ENCODE data around the gene IGLON5. TPM values are rescaled to one million over a fixed set of nuclear protein-coding genes. Genes with fewer than 3 reads are reported as not detected.

The IGLON5 gene
- total RNA-seq, 1 experiment from 2014 or later: not detected

- H3K9me3 ChIP-seq (ENCODE audit: insufficient read depth, low read depth): no peaks in the 10 kb centered on the region
- H3K27ac ChIP-seq: no peak overlapping the region
- POLR2A ChIA-PET (ENCODE audit: unreplicated experiment): no interaction called here
- peaks cover 65% of the 10 kb centered on the region for H3K27me3 ChIP-seq (ENCODE audit: insufficient read depth, low read depth)
- CTCF ChIA-PET: no interaction called here
- no peak for DNase-seq
- no peak for TF ChIP-seq EZH2 (IDR thresholded peaks at IDR 0.05; ENCODE audit: low read depth)
- TF ChIP-seq, protein P1, sequence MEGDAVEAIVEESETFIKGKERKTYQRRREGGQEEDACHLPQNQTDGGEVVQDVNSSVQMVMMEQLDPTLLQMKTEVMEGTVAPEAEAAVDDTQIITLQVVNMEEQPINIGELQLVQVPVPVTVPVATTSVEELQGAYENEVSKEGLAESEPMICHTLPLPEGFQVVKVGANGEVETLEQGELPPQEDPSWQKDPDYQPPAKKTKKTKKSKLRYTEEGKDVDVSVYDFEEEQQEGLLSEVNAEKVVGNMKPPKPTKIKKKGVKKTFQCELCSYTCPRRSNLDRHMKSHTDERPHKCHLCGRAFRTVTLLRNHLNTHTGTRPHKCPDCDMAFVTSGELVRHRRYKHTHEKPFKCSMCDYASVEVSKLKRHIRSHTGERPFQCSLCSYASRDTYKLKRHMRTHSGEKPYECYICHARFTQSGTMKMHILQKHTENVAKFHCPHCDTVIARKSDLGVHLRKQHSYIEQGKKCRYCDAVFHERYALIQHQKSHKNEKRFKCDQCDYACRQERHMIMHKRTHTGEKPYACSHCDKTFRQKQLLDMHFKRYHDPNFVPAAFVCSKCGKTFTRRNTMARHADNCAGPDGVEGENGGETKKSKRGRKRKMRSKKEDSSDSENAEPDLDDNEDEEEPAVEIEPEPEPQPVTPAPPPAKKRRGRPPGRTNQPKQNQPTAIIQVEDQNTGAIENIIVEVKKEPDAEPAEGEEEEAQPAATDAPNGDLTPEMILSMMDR (conservative IDR thresholded peaks at IDR 0.05): no peak
- no peak overlapping the region for H3K4me2 ChIP-seq
- H3K79me2 ChIP-seq (ENCODE audit: low read depth): no peaks in the 10 kb centered on the region
- intact Hi-C loops (cut with micrococcal nuclease; ENCODE audit: unreplicated experiment): no loop called here
- H3F3A ChIP-seq (ENCODE audit: insufficient read depth, low read depth): no peaks in the 10 kb centered on the region
- no peaks in the 10 kb centered on the region for H3K4me1 ChIP-seq (replicated peaks; ENCODE audit: insufficient read depth)
- H2AFZ ChIP-seq: no peak overlapping the region
- no TSS peak for BruUV-seq (replicated peaks)
- H3K4me3 ChIP-seq: no peak overlapping the region
- no peaks in the 10 kb centered on the region for H3K36me3 ChIP-seq (ENCODE audit: low read depth)
- H4K20me1 ChIP-seq (ENCODE audit: insufficient read depth): no peaks in the 10 kb centered on the region
- no peaks in the 10 kb centered on the region for H3K9me2 ChIP-seq (ENCODE audit: insufficient read depth)
These were observed 29.1 kb upstream of the IGLON5 start for GRCh38 chr19:51282335-51282734.

DNA sequence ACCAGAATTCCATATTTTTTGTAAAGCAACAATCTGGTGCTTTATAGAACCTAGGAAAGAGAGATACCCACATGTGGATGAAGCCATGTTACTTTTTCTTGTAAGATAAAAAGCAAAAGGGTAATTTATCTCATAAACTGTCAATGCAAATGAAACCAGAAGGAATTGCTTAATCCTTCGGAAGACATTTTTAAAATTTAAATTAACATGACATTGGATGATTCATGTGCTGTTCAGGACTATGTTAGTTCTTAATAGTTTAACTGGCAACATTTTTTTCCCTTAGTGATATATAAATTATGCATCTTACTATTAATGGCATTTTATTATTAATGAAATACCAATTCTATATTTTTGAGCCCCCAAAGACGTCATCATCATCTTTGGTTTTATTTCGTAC, 25.8 kb upstream of the IGLON5 start:
- TF ChIP-seq, protein P1 (conservative IDR thresholded peaks at IDR 0.05): no peak
- no peak for TF ChIP-seq EZH2 (IDR thresholded peaks at IDR 0.05; ENCODE audit: low read depth)
- Histone ChIP-seq H4K20me1 (ENCODE audit: insufficient read depth) (no peaks in the 10 kb centered on the region), H3K27ac (no peak overlapping the region), H3K9me3 (ENCODE audit: insufficient read depth, low read depth) (no peaks in the 10 kb centered on the region), H3K4me2 (no peak overlapping the region), H3K36me3 (ENCODE audit: low read depth) (no peaks in the 10 kb centered on the region), H2AFZ (no peak overlapping the region), H3K9me2 (ENCODE audit: insufficient read depth) (no peaks in the 10 kb centered on the region), H3K79me2 (ENCODE audit: low read depth) (no peaks in the 10 kb centered on the region), H3K4me1 (replicated peaks; ENCODE audit: insufficient read depth) (no peaks in the 10 kb centered on the region), H3F3A (ENCODE audit: insufficient read depth, low read depth) (no peaks in the 10 kb centered on the region), H3K4me3 (no peak overlapping the region), H3K27me3 (ENCODE audit: insufficient read depth, low read depth) (peaks cover 70% of the 10 kb centered on the region)
- BruUV-seq (replicated peaks): no TSS peak
- intact Hi-C loops (cut with micrococcal nuclease; ENCODE audit: unreplicated experiment): no loop called here
- no peak for DNase-seq
- ChIA-PET CTCF (no interaction called here), POLR2A (ENCODE audit: unreplicated experiment) (no interaction called here)

- no TSS peak for BruUV-seq (replicated peaks)
- H3K27me3 ChIP-seq (ENCODE audit: insufficient read depth, low read depth): peaks cover 94% of the 10 kb centered on the region
These were observed 21.8 kb upstream of the IGLON5 start for GRCh38 chr19:51289635-51290034.

DNA sequence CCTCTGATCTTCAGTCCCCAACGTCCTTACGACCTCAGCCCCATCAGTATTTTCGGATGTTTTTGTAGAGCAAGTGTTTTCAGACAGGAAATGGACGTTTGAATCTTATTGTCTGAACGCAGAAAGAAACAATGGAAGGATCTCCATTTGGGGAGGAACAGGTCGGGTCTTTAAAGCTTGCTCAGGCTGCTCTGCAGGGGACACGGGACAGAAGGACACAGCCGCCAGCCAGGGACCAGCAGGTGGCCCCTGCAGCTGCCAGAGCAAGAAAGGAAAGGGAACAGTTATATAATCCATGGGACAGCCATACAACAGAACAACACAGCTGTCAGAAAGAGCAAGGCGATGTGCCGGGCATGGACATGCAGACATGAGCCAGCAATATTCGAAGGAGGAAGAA, 18.5 kb upstream of the IGLON5 start:
- Histone ChIP-seq H3K27ac (no peak overlapping the region), H3K9me3 (ENCODE audit: insufficient read depth, low read depth) (no peaks in the 10 kb centered on the region), H2AFZ (no peak overlapping the region), H3K36me3 (ENCODE audit: low read depth) (no peaks in the 10 kb centered on the region), H3K4me1 (replicated peaks; ENCODE audit: insufficient read depth) (no peaks in the 10 kb centered on the region), H3K9me2 (ENCODE audit: insufficient read depth) (no peaks in the 10 kb centered on the region), H3K4me2 (no peak overlapping the region), H3K4me3 (no peak overlapping the region), H3K79me2 (ENCODE audit: low read depth) (no peaks in the 10 kb centered on the region), H3F3A (ENCODE audit: insufficient read depth, low read depth) (no peaks in the 10 kb centered on the region), H4K20me1 (ENCODE audit: insufficient read depth) (no peaks in the 10 kb centered on the region), H3K27me3 (ENCODE audit: insufficient read depth, low read depth) (peaks cover 97% of the 10 kb centered on the region)
- ChIA-PET CTCF (no interaction called here), POLR2A (ENCODE audit: unreplicated experiment) (no interaction called here)
- intact Hi-C loops (cut with micrococcal nuclease; ENCODE audit: unreplicated experiment): no loop called here
- BruUV-seq (replicated peaks): no TSS peak
- no peak for TF ChIP-seq EZH2 (IDR thresholded peaks at IDR 0.05; ENCODE audit: low read depth)
- TF ChIP-seq, protein P1 (conservative IDR thresholded peaks at IDR 0.05): no peak
- DNase-seq: no peak

More at GRCh38 chr19:51289635-51290034, 21.8 kb upstream of the IGLON5 start:
- Histone ChIP-seq H3K9me2 (ENCODE audit: insufficient read depth) (no peaks in the 10 kb centered on the region), H3K79me2 (ENCODE audit: low read depth) (no peaks in the 10 kb centered on the region), H3K27ac (no peak overlapping the region), H2AFZ (no peak overlapping the region), H3K9me3 (ENCODE audit: insufficient read depth, low read depth) (no peaks in the 10 kb centered on the region), H3K4me3 (no peak overlapping the region), H3K4me1 (replicated peaks; ENCODE audit: insufficient read depth) (no peaks in the 10 kb centered on the region), H3F3A (ENCODE audit: insufficient read depth, low read depth) (no peaks in the 10 kb centered on the region), H4K20me1 (ENCODE audit: insufficient read depth) (no peaks in the 10 kb centered on the region), H3K36me3 (ENCODE audit: low read depth) (no peaks in the 10 kb centered on the region), H3K4me2 (no peak overlapping the region)
- no peak for TF ChIP-seq EZH2 (IDR thresholded peaks at IDR 0.05; ENCODE audit: low read depth)
- POLR2A ChIA-PET (ENCODE audit: unreplicated experiment): no interaction called here
- CTCF ChIA-PET: no interaction called here
- intact Hi-C loops (cut with micrococcal nuclease; ENCODE audit: unreplicated experiment): no loop called here
- no peak for DNase-seq
